Transverse colon (tissue), 4 donors: Measurements from ENCODE around the gene PIK3CD.
"Not testable (repeated sequence)": the region's sequence is repeated elsewhere in the genome, so short reads cannot be mapped to it uniquely, and the experiment has no call there.

Experiments
- CTCF ChIP-seq, 5 experiments: fragments of 200-600 bp in 3 of 5; fragments of 450-650 bp in 2 of 5; sonication (generic) in 3 of 5; IDR thresholded peaks; 1 replicate in 2 of 5; 2 replicates in 3 of 5; pipeline ENCODE4 v1.5.1; 2016 to 2017; ENCODE audit warnings: antibody characterized with exemption in 5 of 5, inconsistent platforms in 3 of 5, mild to moderate bottlenecking in 2 of 5, moderate library complexity in 1 of 5
- POLR2A ChIP-seq: fragments of 450-650 bp; IDR thresholded peaks from one replicate; pipeline ENCODE4 v1.6.1; 2016; ENCODE audit warnings: antibody characterized with exemption, mild to moderate bottlenecking, moderate library complexity
- POLR2AphosphoS5 ChIP-seq, 3 donors: sonication (generic); formaldehyde crosslinking; IDR thresholded peaks; one replicate each; pipeline ENCODE4 v1.6.1; 2016; ENCODE audit warnings: antibody characterized with exemption in 3 of 3

- TF ChIP-seq CTCF (IDR thresholded peaks at IDR 0.05); POLR2AphosphoS5 (IDR thresholded peaks at IDR 0.05); POLR2A: not testable (repeated sequence)
Measured at GRCh38 chr1:9748391-9748790, 96.9 kb downstream of the PIK3CD start.
